ENCODE measurements around the gene MCM6. TPM values are rescaled to one million over a fixed set of nuclear protein-coding genes. Genes with fewer than 3 reads are reported as not detected.
"Not testable (repeated sequence)": the region's sequence is repeated elsewhere in the genome, so short reads cannot be mapped to it uniquely, and the experiment has no call there.

The MCM6 gene
- 10 to 100 TPM; 70.4 to 76.7 (median 75.8) TPM for polyA plus RNA-seq (ENCODE audit: insufficient read length in 3 of 3)

GRCh38 chr2:135876066-135876711, at the start of gene MCM6:
TSS of gene MCM6 (minus strand) at chr2:135876443. CDS start at chr2:135876365, 78 bp downstream.
- DNase-seq (ENCODE audit: low read depth in 3 of 3, low spot score in 2 of 3), result peak; percentile 93 to 97 (median 96)

- DNase-seq (ENCODE audit: low read depth in 3 of 3, low spot score in 2 of 3), result no peak
Measured at GRCh38 chr2:135925571-135925970, 49.3 kb upstream of the MCM6 start.

GRCh38 chr2:135916207-135916606, 40.0 kb upstream of the MCM6 start:
- DNase-seq (ENCODE audit: low read depth in 3 of 3, low spot score in 2 of 3), result peak; percentile 14 to 29 (median 15)

- no peak for DNase-seq (ENCODE audit: low read depth in 3 of 3, low spot score in 2 of 3)
Measured at GRCh38 chr2:135914485-135914884, 38.2 kb upstream of the MCM6 start.

GRCh38 chr2:135913727-135914365, 37.6 kb upstream of the MCM6 start:
- DNase-seq (ENCODE audit: low read depth in 3 of 3, low spot score in 2 of 3), result peak in 2 of 3 donors; percentile 16 to 45

- no peak for DNase-seq (ENCODE audit: low read depth in 3 of 3, low spot score in 2 of 3)
Measured at GRCh38 chr2:135909976-135910375, 33.7 kb upstream of the MCM6 start.

- DNase-seq (ENCODE audit: low read depth in 3 of 3, low spot score in 2 of 3), result no peak
Measured at GRCh38 chr2:135905679-135906078, 29.4 kb upstream of the MCM6 start.

- DNase-seq (ENCODE audit: low read depth in 3 of 3, low spot score in 2 of 3), result no peak
Measured at GRCh38 chr2:135904341-135904989, 28.2 kb upstream of the MCM6 start.

GRCh38 chr2:135903650-135904049, 27.4 kb upstream of the MCM6 start:
- no peak for DNase-seq (ENCODE audit: low read depth in 3 of 3, low spot score in 2 of 3)

- DNase-seq (ENCODE audit: low read depth in 3 of 3, low spot score in 2 of 3), result no peak
Measured at GRCh38 chr2:135899567-135899966, 23.3 kb upstream of the MCM6 start.

GRCh38 chr2:135898234-135898786, 22.1 kb upstream of the MCM6 start:
- DNase-seq (ENCODE audit: low read depth in 3 of 3, low spot score in 2 of 3), result no peak

- no peak for DNase-seq (ENCODE audit: low read depth in 3 of 3, low spot score in 2 of 3)
Measured at GRCh38 chr2:135894930-135895329, 18.7 kb upstream of the MCM6 start.

- no peak for DNase-seq (ENCODE audit: low read depth in 3 of 3, low spot score in 2 of 3)
Measured at GRCh38 chr2:135893374-135893794, 17.1 kb upstream of the MCM6 start.

GRCh38 chr2:135890835-135891234, 14.6 kb upstream of the MCM6 start:
- no peak for DNase-seq (ENCODE audit: low read depth in 3 of 3, low spot score in 2 of 3)

GRCh38 chr2:135890149-135890548, 13.9 kb upstream of the MCM6 start:
- no peak for DNase-seq (ENCODE audit: low read depth in 3 of 3, low spot score in 2 of 3)

GRCh38 chr2:135888587-135888986, 12.3 kb upstream of the MCM6 start:
- DNase-seq (ENCODE audit: low read depth in 3 of 3, low spot score in 2 of 3), result not testable (repeated sequence)

GRCh38 chr2:135885709-135886108, 9.5 kb upstream of the MCM6 start:
- DNase-seq (ENCODE audit: low read depth in 3 of 3, low spot score in 2 of 3), result no peak

GRCh38 chr2:135882415-135882814, 6.2 kb upstream of the MCM6 start:
- DNase-seq (ENCODE audit: low read depth in 3 of 3, low spot score in 2 of 3), result no peak

GRCh38 chr2:135876770-135877169, 527 bp upstream of the MCM6 start:
- not testable (repeated sequence) for DNase-seq (ENCODE audit: low read depth in 3 of 3, low spot score in 2 of 3)

- DNase-seq (ENCODE audit: low read depth in 3 of 3, low spot score in 2 of 3), result peak in 2 of 3 donors; percentile 17 to 19
Measured at GRCh38 chr2:135875491-135876065, 665 bp downstream of the MCM6 start.

- DNase-seq (ENCODE audit: low read depth in 3 of 3, low spot score in 2 of 3), result no peak
Measured at GRCh38 chr2:135874777-135875365, 1.4 kb downstream of the MCM6 start.

All from right renal cortex interstitium (tissue), 3 donors.